Right lung (tissue), 5 donors: ENCODE data around the gene RIMBP2. TPM values are rescaled to one million over a fixed set of nuclear protein-coding genes. Genes with fewer than 3 reads are reported as not detected.
A peak's percentile ranks its signal among the peaks of the same experiment; 100 is the strongest.

Source experiments
- DNase-seq, 2 donors: peaks; one replicate each; pipeline ENCODE4 v3.0.0-alpha.2; 2013
- polyA plus RNA-seq, 5 donors: library from polyadenylated mRNA; unstranded; fragments of 120-200 nt; gene quantifications; one replicate each; pipeline versions ENCODE4 v1.2.1 to v1.2.3, GENCODE V29; 2013; ENCODE audit warnings: inconsistent platforms in 1 of 5, low replicate concordance in 1 of 5; ENCODE audit not compliant: insufficient read length in 5 of 5, insufficient read depth in 1 of 5

Gene RIMBP2
- polyA plus RNA-seq, 5 donors = 10.6 to 18.9 (median 16.1) TPM

GRCh38 chr12:130485291-130486145 lies 230.6 kb downstream of the RIMBP2 start:
- DNase-seq = no peak

- DNase-seq = no peak
Measured at GRCh38 chr12:130484221-130484620, 231.9 kb downstream of the RIMBP2 start.

GRCh38 chr12:130483616-130484180 lies 232.4 kb downstream of the RIMBP2 start:
- no peak for DNase-seq

GRCh38 chr12:130482448-130482847 lies 233.7 kb downstream of the RIMBP2 start:
- peak in 1 of 2 donors; percentile 9 for DNase-seq

GRCh38 chr12:130481392-130481879 lies 234.7 kb downstream of the RIMBP2 start:
- DNase-seq = no peak

GRCh38 chr12:130480887-130481286 lies 235.2 kb downstream of the RIMBP2 start:
- no peak for DNase-seq

GRCh38 chr12:130480231-130480630 lies 235.9 kb downstream of the RIMBP2 start:
- no peak for DNase-seq

- DNase-seq = no peak
Measured at GRCh38 chr12:130479401-130480125, 236.5 kb downstream of the RIMBP2 start.

- no peak for DNase-seq
Measured at GRCh38 chr12:130478786-130479185, 237.3 kb downstream of the RIMBP2 start.

- DNase-seq = no peak
Measured at GRCh38 chr12:130477701-130478100, 238.4 kb downstream of the RIMBP2 start.

GRCh38 chr12:130477266-130477665 lies 238.8 kb downstream of the RIMBP2 start:
- DNase-seq = no peak

- no peak for DNase-seq
Measured at GRCh38 chr12:130476451-130477135, 239.5 kb downstream of the RIMBP2 start.

- DNase-seq = no peak
Measured at GRCh38 chr12:130474599-130475269, 241.4 kb downstream of the RIMBP2 start.

- no peak for DNase-seq
Measured at GRCh38 chr12:130473266-130473665, 242.8 kb downstream of the RIMBP2 start.

GRCh38 chr12:130470969-130471368 lies 245.1 kb downstream of the RIMBP2 start:
- no peak for DNase-seq

- no peak for DNase-seq
Measured at GRCh38 chr12:130469552-130469951, 246.5 kb downstream of the RIMBP2 start.

GRCh38 chr12:130468700-130469245 lies 247.3 kb downstream of the RIMBP2 start:
- no peak for DNase-seq

GRCh38 chr12:130468186-130468585 lies 247.9 kb downstream of the RIMBP2 start:
- no peak for DNase-seq

GRCh38 chr12:130465626-130466025 lies 250.5 kb downstream of the RIMBP2 start:
- DNase-seq = no peak

GRCh38 chr12:130465046-130465445 lies 251.1 kb downstream of the RIMBP2 start:
- DNase-seq = no peak
